HCEC 1CT (cell line): ENCODE data around the gene PLCL2.

ENCODE experiments used
- DNase-seq: peaks from one replicate; pipeline ENCODE4 v3.0.0-alpha.2; 2017

Gene PLCL2

DNA sequence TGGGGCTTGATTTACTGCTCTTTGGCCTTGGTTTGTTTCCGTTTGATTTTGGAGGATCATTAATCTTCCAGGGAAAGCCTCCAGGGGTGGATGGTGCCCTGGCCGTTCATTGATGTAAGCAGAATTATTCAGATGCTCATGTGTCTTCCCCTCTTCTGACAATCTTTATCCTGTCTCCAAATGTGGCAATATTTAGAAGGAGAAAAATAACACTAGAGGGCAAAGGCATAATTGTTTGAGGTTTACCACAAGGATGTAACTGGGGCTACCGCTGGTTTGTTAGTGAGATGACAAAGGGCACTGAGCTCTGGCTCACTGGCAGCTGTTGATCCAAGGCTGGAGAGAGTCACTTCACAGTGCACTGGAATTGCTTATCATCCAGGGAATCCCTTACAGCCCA, 18.2 kb upstream of the PLCL2 start:
- DNase-seq: peak; percentile 80

DNA sequence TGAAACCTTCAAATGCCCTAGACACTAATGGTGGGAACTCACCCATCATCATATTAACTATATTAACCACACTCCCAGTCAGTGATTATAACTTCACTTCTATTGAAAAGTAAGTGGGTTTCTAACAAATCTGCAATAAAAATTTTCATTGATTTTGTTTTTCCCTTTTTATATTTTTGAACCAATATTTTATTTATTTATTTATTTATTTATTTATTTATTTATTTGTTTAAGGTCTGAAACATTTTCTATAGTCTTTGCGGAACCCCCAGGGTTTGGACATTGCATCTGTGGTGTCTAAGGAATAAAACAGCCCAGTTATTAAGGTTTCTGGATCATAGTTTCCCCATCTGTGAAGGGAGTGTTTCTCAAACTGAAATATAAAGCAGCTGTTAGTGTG, 16.2 kb upstream of the PLCL2 start:
- no peak for DNase-seq

GRCh38 chr3:16869261-16870005, 15.3 kb upstream of the PLCL2 start:
- no peak for DNase-seq

GRCh38 chr3:16871915-16872842, 12.6 kb upstream of the PLCL2 start:
- peak; percentile 30 for DNase-seq

DNA sequence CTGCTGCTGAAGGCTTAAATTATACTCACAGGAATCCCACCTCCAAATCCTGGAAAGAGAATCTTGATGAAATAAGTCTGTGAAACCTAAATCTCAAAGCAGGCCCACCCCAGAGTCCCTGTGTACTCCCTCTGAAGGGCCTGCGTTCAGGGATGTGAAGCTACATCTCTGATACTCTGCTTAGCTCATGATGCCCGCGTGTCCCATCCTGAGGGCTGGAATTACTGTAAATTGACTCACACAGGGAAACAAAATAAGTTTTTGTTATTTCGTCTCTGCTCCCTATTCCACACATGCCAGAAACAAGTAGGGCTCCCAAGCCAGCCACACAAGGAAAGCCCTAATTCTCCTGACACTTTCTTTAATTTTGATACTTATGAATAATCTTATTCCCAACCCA, 10.9 kb upstream of the PLCL2 start:
- DNase-seq: no peak

DNA sequence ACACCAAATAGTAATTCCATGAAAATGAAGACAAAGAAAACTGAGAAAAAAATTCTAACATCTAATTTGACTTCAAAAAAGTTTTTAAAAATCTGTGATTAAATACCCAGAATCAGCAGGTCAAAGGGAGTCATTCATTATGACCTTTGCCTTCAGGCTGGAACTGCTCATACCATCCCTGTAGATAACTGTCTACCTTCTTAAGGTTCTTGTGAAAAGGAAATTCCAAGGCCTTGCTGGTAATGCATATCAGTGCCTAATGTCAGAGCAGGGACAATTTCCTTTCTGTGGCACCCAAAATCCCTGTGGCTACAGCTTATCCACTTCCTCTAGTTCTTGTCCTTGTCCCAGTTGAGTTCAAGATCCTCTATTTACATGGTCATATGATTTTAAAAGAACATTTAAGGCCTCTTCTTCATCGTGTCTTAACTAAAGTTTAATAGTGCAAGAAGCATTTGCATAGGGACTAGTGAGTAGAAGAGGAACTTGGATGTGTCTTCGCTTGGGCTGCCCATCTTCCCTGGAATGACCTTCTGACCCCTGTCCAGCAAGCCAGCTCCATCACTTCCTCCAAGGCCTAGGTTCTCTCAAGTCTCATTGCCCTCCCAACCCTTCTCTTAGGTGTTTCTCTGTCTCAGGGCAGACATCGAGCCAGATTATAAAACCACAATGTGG, 8.7 kb upstream of the PLCL2 start:
- no peak for DNase-seq

DNA sequence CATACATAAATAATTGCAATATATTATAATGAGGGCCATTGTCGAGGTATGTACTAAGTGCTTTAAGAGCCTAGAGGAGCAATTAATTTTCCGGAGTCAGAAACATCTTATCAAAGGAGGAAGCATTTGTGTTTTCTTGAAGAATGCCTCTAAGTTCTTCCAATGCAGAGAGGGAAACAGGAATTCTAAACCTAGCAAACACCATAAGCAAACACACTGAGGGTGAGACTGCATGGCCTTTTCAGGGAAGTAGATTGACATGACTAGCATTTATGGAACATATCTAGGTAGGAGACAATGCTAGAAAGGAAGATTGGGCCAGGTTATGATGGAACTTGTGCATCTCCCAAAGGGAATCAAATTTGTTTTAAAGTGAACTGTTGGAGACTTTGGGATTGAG, 7.2 kb upstream of the PLCL2 start:
- no peak for DNase-seq

GRCh38 chr3:16877911-16878310, 6.8 kb upstream of the PLCL2 start:
- DNase-seq: no peak

GRCh38 chr3:16881896-16882630, 2.7 kb upstream of the PLCL2 start:
- no peak for DNase-seq

GRCh38 chr3:16883057-16883722, 1.6 kb upstream of the PLCL2 start:
- DNase-seq: no peak

GRCh38 chr3:16883723-16884083, 1.1 kb upstream of the PLCL2 start:
- no peak for DNase-seq

DNA sequence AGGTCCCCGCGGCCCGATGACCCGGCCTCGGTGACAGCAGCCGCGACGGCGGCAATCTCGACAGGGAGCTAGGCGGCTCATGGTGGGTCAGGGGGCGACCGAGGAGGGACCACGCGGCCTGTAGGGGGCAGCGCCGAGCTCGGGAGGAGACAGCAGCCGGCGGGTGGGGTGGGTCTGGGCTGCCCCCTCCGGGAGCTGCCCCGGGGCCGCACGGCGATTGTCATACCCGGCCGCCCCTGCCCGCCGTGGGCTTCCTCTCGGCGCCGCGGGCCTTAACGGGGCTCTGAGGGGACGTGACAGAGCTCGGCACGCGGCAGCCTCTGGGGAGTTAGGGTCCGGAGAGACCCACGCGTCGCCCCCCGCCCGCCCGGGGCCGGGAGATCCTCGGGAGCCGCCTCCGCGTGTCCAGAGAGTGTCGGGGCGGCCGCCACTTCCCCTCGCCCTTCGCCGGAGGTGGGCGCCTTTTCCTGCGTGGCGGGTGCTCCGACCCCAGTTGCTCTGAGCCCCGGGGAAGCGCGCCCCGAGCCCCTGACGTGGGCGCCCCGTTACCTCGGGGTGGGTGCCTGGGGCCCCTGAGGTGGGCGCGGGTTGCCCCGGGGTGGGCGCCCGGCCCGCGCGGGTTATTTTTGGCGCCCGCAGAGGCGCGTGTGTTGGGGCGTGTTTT, 539 bp upstream of the PLCL2 start:
- DNase-seq: no peak

DNA sequence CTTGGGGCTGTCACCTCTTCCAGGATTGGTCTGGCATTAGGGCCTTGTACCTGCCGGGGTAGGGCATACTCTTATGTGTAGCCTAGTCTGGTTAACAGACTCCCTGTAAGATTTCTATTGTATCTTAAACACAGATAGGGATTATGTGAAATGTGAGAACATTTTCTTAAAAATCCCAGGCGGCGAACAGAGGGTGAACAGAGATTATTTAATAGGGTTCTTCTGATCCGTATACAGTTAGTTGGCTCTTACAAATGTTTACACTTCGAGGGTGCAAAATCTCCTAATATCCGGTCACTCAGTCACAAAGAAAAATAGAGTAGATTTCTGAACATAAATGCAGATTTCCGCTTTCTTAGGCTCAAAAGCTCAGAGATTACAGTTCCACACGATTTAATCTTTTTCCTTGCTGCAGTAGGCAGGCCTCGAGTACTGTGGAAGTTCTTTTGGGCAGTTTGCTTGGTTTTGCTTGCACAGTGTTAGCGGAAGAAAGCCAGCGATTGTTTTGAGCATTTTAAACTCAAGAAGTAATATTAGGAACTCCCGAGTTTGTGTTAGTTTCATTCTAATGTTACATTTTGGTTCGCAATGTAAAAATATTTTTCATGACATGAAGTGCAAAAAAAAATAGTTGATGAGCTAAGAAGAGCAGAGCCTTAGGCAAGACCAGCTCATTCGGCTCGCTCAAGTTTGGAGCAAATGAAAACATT, 993 bp downstream of the PLCL2 start:
- DNase-seq: no peak

GRCh38 chr3:16886303-16886683, 1.5 kb downstream of the PLCL2 start:
- no peak for DNase-seq

DNA sequence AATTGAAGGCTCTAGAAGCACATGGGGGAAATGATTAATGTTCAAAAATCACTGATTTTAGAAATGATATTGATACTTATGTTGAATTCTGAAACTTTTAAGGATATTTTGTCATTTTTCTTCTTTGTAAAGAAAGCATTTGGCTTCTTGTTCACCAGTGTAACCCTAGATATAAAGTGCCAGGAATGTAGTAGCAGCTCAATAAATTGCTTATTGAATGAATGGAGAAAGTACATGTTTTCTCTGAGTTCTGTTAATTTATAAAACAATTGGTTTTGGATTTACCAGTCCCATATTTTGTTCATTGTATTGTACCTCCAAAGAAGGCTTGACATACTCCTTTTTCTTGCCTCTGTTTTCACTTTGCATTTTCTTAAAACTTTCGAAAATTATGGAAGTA, 2.4 kb downstream of the PLCL2 start:
- DNase-seq: no peak

DNA sequence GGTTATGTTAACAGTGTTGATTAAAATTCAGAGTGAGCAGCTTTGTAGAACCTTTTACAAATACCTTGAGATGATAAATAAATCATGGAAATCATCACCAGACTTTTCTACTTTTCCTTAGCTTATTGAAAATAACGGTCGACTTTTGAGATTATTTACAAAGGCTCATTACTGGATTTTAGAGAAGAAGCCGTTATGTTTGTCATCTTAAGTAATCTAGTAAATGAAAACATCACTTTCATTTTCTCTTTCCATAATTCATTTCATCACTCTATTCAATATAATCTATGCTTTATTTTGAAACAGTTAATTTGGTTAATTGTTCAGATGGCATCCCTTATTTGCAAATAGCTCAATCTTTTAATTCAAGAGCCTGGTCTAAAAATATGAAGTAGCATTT, 3.6 kb downstream of the PLCL2 start:
- DNase-seq: no peak

GRCh38 chr3:16888785-16889607, 4.2 kb downstream of the PLCL2 start:
- DNase-seq: no peak

- DNase-seq: no peak
Observed at GRCh38 chr3:16890597-16891333, 6.0 kb downstream of the PLCL2 start.

DNA sequence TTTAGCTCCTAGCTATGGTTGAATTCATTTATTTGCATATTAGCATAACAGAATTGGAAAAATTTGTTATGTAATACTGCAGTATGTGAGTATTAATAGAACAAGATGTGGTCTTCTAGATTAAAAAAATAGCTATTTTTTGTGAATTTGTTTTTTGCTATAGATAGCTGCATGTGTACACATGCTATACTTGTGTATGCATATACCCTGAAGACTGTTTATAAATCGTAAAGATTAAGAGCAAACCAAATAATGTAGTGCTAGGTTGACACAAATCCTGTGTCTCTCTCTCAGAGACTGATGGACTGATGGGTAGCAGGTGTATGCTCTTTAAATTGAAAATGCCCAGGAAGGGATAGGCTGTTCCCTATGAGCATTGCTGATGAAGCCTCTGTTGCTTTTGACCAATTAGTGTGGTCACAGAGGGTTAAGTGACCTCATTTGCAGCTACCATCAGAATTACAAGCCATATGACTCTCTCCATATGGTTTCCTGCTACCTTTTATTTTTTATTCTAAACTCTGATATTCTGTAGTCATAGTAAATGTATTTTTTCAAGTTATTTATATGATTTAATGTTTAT, 9.0 kb downstream of the PLCL2 start:
- no peak for DNase-seq
